ENCODE results near the gene ROR2. TPM values are rescaled to one million over a fixed set of nuclear protein-coding genes. Genes with fewer than 3 reads are reported as not detected.
"Not testable (repeated sequence)": the region's sequence is repeated elsewhere in the genome, so short reads cannot be mapped to it uniquely, and the experiment has no call there.

The ROR2 gene
- total and polyA plus RNA-seq, 5 experiments from 2014 or later: not detected

DNA sequence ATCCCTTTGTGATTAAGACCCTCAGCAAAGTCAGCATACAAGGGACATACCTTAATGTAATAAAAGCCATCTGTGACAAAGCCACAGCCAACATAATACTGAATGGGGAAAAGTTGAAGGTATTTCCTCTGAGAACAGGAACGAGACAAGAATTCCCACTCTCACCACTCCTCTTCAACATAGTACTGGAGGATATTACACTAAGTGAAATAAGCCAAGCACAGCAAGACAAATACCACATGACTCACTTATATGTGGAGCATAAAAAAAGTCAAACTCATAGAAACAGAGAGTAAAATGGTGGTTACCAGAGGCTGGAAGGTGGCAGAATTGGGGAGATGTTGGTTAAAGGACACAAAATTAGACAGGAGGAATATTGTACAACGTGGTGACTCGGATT is 408.3 kb downstream of the ROR2 start:
- Mint-ChIP-seq H3K36me3 (no peaks in the 10 kb centered on the region), H3K27ac (peak overlapping the region in 1 of 10 donors; percentile 49), H3K4me1 (peaks cover 0 to 9% (median 1%) of the 10 kb centered on the region in 4 donors), H3K4me3 (no peak overlapping the region), H3K27me3 (peaks cover 0 to 13% (median 5%) of the 10 kb centered on the region in 5 donors), H3K9me3 (no peaks in the 10 kb centered on the region)
- ATAC-seq (no peak), DNase-seq (no peak)
- POLR2A ChIA-PET: no interaction called here

DNA sequence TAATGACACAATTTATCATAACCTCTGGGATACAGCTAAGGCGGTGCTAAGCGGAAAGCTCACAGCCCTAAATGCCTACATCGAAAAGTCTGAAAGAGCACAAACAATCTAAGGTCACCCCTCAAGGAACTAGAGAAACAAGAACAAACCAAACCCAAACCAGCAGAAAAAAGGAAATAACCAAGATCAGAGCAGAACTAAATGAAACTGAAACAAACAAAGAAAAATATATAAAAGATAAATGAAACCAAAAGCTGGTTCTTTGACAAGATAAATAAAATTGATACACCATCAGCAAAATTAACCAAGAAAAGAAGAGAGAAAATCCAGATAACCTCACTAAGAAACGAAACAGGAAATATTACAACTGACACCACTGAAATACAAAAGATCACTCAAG is 409.5 kb downstream of the ROR2 start:
- Mint-ChIP-seq H3K4me3 (peak overlapping the region in 1 of 10 donors; percentile 30), H3K27ac (peak overlapping the region in 2 of 10 donors; percentile 5 to 23), H3K27me3 (peaks cover 2 to 13% (median 10%) of the 10 kb centered on the region in 5 donors)
- H3K9me3 Mint-ChIP-seq, H3K36me3 Mint-ChIP-seq, ATAC-seq, DNase-seq, POLR2A ChIA-PET, H3K4me1 Mint-ChIP-seq: not testable (repeated sequence)

DNA sequence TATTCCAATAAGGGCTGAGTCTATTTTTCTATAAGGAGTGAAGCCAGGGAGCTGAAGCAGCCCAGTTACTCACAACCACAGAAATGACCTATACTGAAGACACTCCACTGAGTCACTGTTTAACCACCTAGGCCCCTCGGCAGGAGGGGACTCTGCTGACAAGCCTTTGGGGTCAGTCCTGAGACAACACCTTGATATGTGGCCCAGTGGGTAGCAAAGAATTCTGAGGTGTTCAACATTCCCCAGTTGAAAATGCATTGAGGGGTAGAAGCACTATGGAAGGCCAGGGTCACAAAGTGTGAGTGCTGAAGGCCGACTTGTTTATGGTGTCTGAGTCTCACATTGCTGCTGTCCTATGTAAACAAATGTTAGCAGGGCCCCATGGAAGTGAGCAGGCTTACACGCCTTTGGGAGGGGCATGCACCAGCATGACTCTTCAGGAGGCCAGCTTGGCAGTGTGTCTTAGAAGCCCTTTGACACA is 413.8 kb downstream of the ROR2 start:
- peaks cover 0 to 9% (median 1%) of the 10 kb centered on the region in 4 donors for H3K4me1 Mint-ChIP-seq
- peaks cover 3 to 18% (median 10%) of the 10 kb centered on the region in 5 donors for H3K27me3 Mint-ChIP-seq
- no peak overlapping the region for H3K4me3 Mint-ChIP-seq
- no peak overlapping the region for H3K27ac Mint-ChIP-seq
- ATAC-seq (no peak), DNase-seq (no peak)
- POLR2A ChIA-PET: no interaction called here
- H3K36me3 Mint-ChIP-seq: no peaks in the 10 kb centered on the region
- H3K9me3 Mint-ChIP-seq: no peaks in the 10 kb centered on the region

DNA sequence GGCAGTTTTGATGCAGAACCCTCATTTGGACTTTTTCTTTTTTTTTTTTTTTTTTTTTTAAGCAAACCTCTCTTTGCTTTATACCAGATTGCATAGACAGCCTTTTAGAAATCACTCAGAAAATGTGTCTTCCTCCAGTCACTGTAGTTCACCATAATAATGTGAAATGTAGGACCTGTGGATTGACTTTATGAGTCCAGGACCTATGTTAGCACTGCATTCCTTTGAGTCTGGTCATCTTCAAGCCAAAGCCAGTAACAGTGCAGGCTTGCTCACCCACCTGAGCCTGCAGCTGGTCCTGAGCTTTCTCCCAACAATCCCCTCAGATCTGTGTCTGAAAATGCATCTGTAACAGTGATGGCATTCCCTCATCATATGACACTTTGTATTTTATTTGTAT is 415.7 kb downstream of the ROR2 start:
- H3K36me3 Mint-ChIP-seq: no peaks in the 10 kb centered on the region
- H3K9me3 Mint-ChIP-seq: no peaks in the 10 kb centered on the region
- H3K27me3 Mint-ChIP-seq: peaks cover 2 to 18% (median 8%) of the 10 kb centered on the region in 5 donors
- H3K4me1 Mint-ChIP-seq: peaks cover 0 to under 1% (median 0%) of the 10 kb centered on the region in 4 donors
- ATAC-seq: no peak
- POLR2A ChIA-PET: interaction anchor here (0.6 kb wide), 1 partner anchor 504 kb away, joined by 3 read pairs; no protein-coding TSS in a partner anchor
- H3K27ac Mint-ChIP-seq: no peak overlapping the region
- DNase-seq: no peak
- H3K4me3 Mint-ChIP-seq: no peak overlapping the region

DNA sequence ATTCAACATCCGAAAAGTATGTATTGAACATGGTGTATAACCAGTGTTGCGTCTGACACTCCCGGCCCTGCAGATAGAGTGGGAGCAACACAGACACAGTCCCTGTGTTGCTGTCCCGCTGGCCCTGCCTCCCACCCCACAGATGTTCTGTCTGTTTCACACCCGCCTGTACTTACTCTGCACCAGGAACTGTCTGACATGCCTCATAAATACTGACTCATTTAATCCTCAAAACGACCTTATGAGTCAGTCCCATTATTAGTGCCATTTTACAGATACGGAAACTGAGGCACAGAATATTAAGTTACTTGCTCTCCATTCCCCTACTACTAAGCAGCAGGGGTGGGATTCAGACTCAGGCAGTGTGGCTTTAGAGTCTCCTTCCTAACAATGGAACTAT is 416.6 kb downstream of the ROR2 start:
- ATAC-seq (no peak), DNase-seq (no peak)
- Mint-ChIP-seq H3K4me3 (no peak overlapping the region), H3K27ac (peak overlapping the region in 1 of 10 donors; percentile 26), H3K9me3 (no peaks in the 10 kb centered on the region), H3K4me1 (no peaks in the 10 kb centered on the region), H3K27me3 (peaks cover 0 to 24% (median 10%) of the 10 kb centered on the region in 5 donors), H3K36me3 (no peaks in the 10 kb centered on the region)
- POLR2A ChIA-PET: no interaction called here

DNA sequence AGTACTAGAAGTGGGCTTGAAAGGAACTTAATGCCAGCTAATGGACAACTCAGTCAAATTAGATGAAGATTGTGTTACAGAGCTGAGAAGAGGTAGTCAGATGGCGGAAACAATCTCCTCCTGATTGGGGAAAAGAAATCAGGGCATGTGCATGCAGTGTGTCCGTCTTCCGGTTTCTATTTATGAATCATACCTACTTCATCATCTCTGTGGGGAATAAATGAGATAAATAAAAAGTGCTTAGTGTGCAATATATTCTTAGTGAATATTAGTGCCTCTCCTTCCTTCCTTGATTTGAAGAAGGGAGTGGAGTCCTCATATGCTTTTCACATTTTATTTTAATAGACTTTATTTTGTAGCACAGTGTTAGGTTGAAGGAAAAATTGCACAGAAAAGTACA is 417.7 kb downstream of the ROR2 start:
- POLR2A ChIA-PET: no interaction called here
- no peaks in the 10 kb centered on the region for H3K4me1 Mint-ChIP-seq

DNA sequence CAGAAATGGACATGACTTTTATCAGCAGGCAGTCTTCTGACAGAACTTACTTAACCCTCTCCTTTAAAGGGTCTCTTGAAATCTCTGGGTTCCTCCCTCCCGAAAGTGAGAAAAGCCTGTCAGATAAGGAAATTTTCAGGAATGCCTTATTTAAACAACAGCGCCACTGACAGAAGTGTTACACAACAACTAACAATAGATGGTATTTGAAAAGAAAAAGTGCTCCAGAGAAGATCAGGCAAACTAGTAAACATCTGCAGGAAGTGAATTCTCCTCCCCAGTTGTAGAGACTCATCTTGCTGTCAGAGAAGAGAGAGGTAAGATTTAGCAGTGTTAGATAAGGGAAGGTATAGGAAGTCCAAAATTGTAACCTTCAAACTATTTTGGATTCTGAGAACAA is 419.2 kb downstream of the ROR2 start:
- Mint-ChIP-seq H3K9me3 (peaks cover 0 to 7% (median 0%) of the 10 kb centered on the region in 9 donors), H3K36me3 (no peaks in the 10 kb centered on the region), H3K4me1 (no peaks in the 10 kb centered on the region), H3K4me3 (no peak overlapping the region), H3K27ac (no peak overlapping the region), H3K27me3 (peaks cover 7 to 43% (median 12%) of the 10 kb centered on the region in 5 donors)
- POLR2A ChIA-PET: no interaction called here
- DNase-seq (no peak), ATAC-seq (no peak)

More for the DNA sequence above, 417.7 kb downstream of the ROR2 start:
- no peaks in the 10 kb centered on the region for H3K9me3 Mint-ChIP-seq
- H3K4me3 Mint-ChIP-seq: no peak overlapping the region
- no peak for ATAC-seq
- no peaks in the 10 kb centered on the region for H3K36me3 Mint-ChIP-seq
- H3K27ac Mint-ChIP-seq: no peak overlapping the region
- DNase-seq: no peak
- H3K27me3 Mint-ChIP-seq: peaks cover 3 to 35% (median 10%) of the 10 kb centered on the region in 5 donors

DNA sequence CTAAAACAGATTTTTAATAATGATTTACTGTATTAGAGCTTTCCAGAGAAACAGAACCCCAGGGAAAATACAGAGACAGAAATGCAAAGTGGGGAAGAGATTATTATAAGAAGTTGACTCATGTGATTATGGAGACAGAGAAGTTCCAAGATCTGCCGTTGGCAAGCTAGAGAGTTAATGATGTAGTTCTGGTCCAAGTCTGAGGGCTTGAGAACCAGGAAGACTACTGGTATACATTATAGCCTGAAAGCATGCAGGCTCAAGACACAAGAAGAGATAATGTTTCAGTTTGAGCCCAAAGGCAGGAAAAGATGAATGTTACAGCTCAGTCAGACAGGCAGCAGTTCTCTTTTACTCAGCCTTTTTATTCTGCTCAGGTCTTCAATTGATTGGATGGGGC is 427.5 kb downstream of the ROR2 start:
- H3K36me3 Mint-ChIP-seq: peaks cover 0 to 5% (median 0%) of the 10 kb centered on the region in 3 donors
- H3K4me3 Mint-ChIP-seq: no peak overlapping the region
- no peaks in the 10 kb centered on the region for H3K4me1 Mint-ChIP-seq
- POLR2A ChIA-PET: no interaction called here
- H3K9me3 Mint-ChIP-seq: peaks cover 0 to 31% (median 7%) of the 10 kb centered on the region in 9 donors
- H3K27ac Mint-ChIP-seq: no peak overlapping the region
- DNase-seq (no peak), ATAC-seq (no peak)
- peaks cover 14 to 36% (median 23%) of the 10 kb centered on the region in 5 donors for H3K27me3 Mint-ChIP-seq

DNA sequence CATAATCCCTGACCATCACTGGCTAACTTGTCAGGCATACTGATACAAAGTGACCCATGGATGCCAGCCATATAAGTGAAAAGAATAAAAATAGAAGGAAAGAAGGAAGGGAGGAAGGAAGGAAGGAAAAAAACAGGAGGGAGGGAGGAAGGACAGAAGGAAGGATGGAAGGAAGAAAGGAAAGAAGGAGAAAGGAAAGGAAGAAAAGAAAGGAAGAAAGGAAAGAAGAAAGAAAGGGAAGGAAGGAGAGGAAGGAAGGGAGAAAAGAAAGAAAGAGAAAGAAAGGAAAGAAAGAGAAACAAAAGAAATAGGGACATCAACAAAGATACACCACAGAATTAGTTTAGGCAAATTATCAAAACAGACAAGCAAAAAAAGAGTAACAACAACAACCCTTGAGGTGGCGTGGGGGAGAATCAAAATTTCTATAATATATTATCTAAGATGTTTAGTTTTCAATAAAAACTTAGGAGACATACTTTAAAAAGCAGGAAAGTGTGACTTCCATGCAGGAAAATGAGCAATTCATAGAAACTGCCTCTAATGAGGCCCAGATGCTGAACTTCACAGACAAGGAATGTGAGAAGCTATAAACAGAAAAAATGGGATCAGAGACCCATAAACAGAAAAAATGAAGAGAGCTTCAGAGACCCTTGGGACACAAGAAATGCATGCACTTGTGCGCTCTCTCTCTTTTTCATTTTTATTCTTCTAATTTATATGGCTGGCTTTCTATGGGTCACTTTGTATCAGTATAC is 430.3 kb downstream of the ROR2 start:
- Mint-ChIP-seq H3K36me3 (peaks cover 0 to 5% (median 0%) of the 10 kb centered on the region in 3 donors), H3K27me3 (peaks cover 13 to 33% (median 31%) of the 10 kb centered on the region in 5 donors), H3K4me1 (no peaks in the 10 kb centered on the region), H3K4me3 (no peak overlapping the region), H3K27ac (no peak overlapping the region), H3K9me3 (peaks cover 0 to 21% (median 4%) of the 10 kb centered on the region in 9 donors)
- DNase-seq (no peak), ATAC-seq (no peak)
- POLR2A ChIA-PET: no interaction called here

DNA sequence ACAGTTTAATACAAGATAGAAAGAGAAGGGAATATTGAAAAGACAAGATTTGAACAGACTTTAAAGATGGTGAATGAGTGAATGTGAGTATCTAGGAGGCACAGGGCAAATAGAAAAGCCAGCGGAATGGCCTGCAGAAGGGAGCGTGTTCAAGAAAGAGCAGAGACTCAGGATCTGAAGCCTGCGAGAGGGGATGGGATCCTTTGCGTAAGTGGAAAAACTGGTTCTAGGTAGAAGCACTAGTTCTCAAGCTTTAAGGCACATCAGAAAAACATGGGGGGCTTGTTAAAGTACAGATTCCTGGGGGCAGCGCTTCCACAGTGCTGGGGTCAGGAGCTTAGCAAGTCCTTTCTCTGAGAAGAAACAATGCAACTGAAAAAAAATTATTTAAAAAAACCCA is 431.6 kb downstream of the ROR2 start:
- peaks cover 0 to 8% (median 0%) of the 10 kb centered on the region in 3 donors for H3K36me3 Mint-ChIP-seq

DNA sequence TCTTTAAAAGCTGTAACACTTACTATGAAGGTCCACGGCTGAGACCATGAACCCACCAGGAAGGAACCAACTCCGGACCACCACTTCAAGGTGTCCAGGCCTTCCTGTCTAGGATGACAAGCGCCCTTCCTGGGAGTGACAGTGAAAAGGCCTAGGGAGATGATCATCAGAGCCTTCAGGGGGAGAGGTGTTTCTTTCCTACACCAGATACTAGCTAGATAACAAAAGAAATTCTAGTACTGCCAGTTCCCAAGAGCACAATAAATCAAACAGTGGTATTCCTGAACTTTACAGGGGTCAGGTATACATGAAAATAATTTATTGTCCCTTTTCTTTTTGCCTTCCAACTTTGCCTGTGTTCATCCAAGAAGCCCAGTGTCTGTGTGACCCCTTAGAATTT is 432.2 kb downstream of the ROR2 start:
- no peak for DNase-seq
- ATAC-seq: no peak
- H3K4me3 Mint-ChIP-seq: no peak overlapping the region
- POLR2A ChIA-PET: no interaction called here
- peaks cover 0 to 20% (median 2%) of the 10 kb centered on the region in 9 donors for H3K9me3 Mint-ChIP-seq
- no peaks in the 10 kb centered on the region for H3K4me1 Mint-ChIP-seq
- H3K27ac Mint-ChIP-seq: no peak overlapping the region
- peaks cover 0 to 10% (median 0%) of the 10 kb centered on the region in 3 donors for H3K36me3 Mint-ChIP-seq
- peaks cover 18 to 45% (median 33%) of the 10 kb centered on the region in 5 donors for H3K27me3 Mint-ChIP-seq

More for the DNA sequence above, 431.6 kb downstream of the ROR2 start:
- Mint-ChIP-seq H3K4me3 (no peak overlapping the region), H3K27ac (no peak overlapping the region), H3K27me3 (peaks cover 17 to 38% (median 32%) of the 10 kb centered on the region in 5 donors), H3K9me3 (peaks cover 0 to 19% (median 2%) of the 10 kb centered on the region in 9 donors), H3K4me1 (no peaks in the 10 kb centered on the region)
- no peak for DNase-seq
- POLR2A ChIA-PET: no interaction called here
- no peak for ATAC-seq

DNA sequence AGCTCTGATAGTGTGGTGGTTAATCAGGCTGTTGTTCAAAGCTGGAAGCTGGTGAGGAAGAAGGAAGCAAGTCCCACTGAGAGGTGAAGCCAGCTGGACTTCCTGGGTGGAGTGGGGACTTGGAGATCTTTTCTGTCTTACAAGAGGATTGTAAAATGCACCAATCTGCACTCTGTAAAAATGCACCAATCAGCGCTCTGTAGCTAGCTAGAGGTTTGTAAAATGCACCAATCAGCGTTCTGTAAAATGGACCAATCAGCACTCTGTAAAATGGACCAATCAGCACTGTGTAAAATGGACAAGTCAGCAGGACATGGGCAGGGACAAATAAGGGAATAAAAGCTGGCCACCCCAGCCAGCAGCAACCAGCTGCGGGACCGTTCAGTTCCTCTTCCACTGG is 432.7 kb downstream of the ROR2 start:
- H3K4me3 Mint-ChIP-seq, H3K27ac Mint-ChIP-seq, ATAC-seq, POLR2A ChIA-PET, DNase-seq, H3K4me1 Mint-ChIP-seq: not testable (repeated sequence)
- peaks cover 0 to 13% (median 0%) of the 10 kb centered on the region in 3 donors for H3K36me3 Mint-ChIP-seq
- peaks cover 0 to 23% (median 4%) of the 10 kb centered on the region in 9 donors for H3K9me3 Mint-ChIP-seq
- peaks cover 20 to 49% (median 37%) of the 10 kb centered on the region in 5 donors for H3K27me3 Mint-ChIP-seq

DNA sequence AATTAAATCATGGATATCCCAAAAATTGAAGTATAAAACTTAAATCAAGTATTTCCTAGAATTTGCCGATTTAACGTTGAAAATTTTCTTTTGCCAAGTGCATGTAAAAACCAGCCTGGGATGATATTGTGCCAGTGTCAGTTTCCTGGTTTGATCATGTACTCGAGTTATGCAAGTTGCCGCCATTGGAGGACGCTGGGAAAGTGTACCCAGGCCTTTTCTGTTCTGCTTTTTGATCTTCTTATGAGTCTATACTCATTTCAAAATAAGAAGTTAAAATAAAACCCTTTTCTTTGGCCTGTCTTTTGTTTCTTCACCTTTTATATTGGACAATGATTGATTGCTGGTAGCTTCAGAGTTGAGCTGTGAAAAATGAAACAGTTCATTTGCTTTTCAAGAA is 433.3 kb downstream of the ROR2 start:
- Mint-ChIP-seq H3K9me3 (peaks cover 3 to 29% (median 9%) of the 10 kb centered on the region in 9 donors), H3K4me1 (no peaks in the 10 kb centered on the region), H3K36me3 (peaks cover 0 to 18% (median 0%) of the 10 kb centered on the region in 3 donors), H3K27ac (no peak overlapping the region), H3K27me3 (peaks cover 21 to 55% (median 31%) of the 10 kb centered on the region in 5 donors), H3K4me3 (no peak overlapping the region)
- ATAC-seq (no peak), DNase-seq (no peak)
- POLR2A ChIA-PET: no interaction called here

All from naive thymus-derived CD8-positive, alpha-beta T cell (primary cell).